GM19452 (cell line): ENCODE measurements around the gene SPIB.
A peak's percentile ranks its signal among the peaks of the same experiment; 100 is the strongest.
"Not testable (repeated sequence)": the region's sequence is repeated elsewhere in the genome, so short reads cannot be mapped to it uniquely, and the experiment has no call there.

Experiments used
- ATAC-seq: cut with Tn5 transposase; IDR thresholded peaks from one replicate; pipeline ENCODE4 v1.9.1; 2021; ENCODE audit not compliant: unreplicated experiment

SPIB gene

DNA sequence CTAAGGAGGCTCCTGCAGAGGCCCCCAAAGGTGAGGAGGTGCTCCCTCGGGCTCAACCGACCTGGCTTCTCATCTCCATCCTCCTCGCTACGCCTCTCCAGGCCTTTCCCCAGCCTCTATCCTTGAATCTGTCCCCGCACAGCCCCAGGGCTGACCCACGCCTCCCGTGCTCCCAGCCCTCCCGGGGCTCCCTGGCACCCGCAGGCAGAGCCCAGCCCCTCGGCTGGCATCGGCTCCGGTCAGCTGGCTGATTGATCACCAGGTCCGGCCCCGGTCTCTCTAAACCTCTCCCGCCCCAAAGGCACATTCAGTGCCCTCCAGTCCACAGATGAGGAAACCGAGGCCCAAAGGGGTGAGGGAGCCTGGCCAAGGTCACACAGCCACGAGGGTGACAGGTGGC is 16.5 kb downstream of the SPIB start:
- no peak for ATAC-seq

DNA sequence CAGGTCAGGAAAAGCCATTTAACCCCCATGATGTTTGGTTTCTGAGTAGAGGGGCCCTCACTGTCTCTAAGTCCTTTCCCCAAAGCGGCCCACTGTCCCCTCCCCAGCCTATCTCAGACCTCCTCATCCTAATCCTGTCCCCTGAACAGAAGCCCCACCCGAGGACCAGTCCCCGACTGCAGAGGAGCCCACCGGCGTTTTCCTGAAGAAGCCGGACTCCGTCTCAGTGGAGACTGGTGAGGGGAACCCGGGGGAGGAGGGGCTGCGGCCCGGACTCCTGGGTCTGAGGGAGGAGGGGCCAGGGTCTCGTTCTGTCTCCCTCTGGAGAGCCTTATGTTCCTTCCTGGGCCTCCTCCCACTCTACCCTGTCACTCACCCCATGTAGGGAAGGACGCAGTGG is 16.9 kb downstream of the SPIB start:
- no peak for ATAC-seq

DNA sequence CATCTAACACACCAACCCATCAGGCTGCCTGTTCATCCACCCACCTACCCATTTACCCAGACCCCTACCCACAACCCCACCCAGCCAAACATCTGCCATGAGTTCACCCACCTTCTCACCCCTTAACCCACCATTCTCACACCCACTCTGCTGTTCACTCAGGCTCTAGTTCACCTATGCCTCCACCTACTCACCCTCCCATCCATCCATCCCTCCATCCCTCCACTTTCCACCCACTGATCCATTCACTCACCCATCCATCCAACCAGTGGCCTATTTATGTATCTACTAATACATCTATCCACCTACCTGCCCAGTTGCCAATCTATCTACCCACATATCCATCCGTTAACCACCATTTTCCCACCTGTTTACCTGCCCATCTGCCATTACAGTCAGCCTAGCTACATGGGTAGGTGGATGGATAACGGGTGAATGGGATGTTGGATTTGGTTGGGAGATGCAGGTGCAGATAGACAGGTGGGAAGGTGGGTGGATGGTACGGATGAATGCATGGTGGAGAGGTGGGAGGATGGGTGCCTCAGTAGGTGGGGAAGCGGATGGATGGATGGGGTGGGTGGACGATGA is 19.2 kb downstream of the SPIB start:
- no peak for ATAC-seq

GRCh38 chr19:50439130-50439529 is 20.4 kb downstream of the SPIB start:
- ATAC-seq, result not testable (repeated sequence)

DNA sequence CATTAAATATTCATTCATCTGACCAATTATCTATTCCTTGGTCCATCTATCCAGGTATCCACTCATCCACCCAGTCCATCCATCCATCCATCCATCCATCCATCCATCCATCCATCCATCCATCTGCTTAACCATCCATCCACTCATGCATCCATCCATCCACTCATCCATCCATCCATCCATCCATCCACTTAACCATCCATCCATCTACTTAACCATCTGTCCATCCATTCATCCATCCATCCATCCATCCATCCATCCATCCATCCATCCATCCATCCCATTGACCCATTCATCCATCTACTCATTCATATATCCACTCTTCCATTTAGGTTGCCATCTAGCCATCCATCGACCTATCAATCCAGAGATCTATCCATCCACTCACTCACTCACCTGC is 25.3 kb downstream of the SPIB start:
- ATAC-seq, result no peak

DNA sequence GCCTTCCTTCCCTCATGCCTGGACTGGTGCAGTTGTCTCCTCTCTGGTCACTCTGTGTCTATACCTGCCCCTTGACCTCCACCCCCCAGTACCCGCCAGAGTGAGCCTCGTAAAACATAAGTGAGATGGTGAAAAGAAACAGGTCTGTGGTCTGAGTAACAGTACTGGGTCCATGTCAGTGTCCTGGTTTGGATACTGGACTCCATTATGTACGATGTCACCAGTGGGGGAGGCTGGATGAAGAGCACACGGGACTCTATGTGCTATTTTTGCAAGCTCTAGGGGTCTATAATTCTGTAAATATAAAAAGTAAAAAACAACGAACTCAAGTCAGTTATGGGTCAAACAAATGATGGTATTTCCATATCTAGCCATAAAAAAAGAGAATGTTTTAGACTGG is 28.3 kb downstream of the SPIB start:
- no peak for ATAC-seq

DNA sequence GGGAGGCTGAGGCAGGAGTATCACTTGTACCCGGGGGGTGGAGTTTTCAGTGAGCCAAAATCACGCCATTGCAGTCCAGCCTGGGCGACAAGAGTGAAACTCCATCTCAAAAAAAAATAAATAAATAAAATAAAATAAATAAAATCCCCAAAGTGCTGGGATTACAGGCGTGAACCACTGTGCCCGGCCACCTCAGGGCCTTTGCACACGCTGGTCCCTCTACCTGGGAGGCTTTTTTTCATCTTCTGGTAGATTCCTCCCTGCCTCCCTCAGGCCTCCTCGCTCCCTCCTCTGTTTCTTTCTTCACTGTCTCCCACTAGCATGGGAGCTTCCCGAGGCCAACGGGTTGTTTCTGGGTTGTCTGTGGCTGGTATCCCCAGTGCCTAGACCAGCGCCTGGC is 29.0 kb downstream of the SPIB start:
- no peak for ATAC-seq

- ATAC-seq, result no peak
These were observed 30.6 kb downstream of the SPIB start for GRCh38 chr19:50449236-50449899.

DNA sequence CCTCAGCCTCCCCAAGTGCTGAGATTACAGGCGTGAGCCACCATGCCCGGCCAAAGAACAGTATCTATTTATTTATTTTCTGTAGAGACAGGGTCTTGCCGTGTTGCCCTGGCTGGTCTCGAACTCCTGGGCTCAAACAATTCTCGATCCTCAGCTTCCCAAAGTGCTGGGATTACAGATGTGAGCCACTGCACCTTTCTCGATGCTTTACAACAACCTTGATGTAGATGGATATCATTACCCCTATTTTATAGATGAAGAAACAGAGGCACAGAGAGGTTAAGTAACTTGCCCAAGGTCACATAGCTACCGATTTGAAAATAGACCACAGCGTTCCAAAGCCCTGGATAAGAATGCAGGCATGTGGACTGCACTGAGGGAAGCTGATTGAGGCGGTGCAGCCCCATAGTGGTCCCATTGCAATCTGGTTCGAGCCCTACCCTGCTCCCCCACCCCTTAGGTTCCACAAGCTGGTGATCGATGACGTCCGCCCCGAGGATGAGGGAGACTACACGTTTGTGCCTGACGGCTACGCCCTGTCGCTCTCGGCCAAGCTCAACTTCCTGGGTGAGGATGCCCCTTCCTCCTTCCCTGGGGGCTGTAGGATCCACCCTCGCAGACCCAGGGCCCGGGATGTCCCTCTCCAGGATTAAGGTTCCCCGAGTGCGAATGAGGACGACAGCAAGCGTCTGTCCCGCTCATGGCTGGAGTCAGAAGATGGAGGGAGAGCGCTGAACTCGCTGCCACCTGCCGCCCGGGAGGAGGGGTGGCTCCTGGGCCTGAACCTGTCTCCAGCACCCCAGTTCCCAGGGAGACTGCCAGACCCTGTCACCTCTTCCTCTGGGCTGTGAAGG is 31.9 kb downstream of the SPIB start:
- ATAC-seq, result no peak

DNA sequence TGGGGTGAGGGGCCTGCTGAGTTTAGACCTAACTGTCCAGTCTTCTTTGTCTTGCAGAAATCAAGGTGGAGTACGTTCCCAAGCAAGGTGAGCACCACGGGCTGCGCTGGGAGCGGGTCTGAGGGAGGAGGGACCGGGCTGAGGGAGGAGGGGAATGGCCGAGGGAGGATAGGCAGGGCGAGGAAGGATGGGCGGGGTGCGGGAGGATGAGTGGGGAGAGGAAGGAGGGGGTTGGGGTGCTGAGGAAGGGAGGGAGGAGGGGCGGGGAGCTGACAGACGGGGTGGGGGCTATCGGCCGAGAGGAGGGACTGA is 32.4 kb downstream of the SPIB start:
- no peak for ATAC-seq

- no peak for ATAC-seq
These were observed 34.5 kb downstream of the SPIB start for GRCh38 chr19:50453243-50453642.

- ATAC-seq, result no peak
These were observed 37.3 kb downstream of the SPIB start for GRCh38 chr19:50455992-50456391.

DNA sequence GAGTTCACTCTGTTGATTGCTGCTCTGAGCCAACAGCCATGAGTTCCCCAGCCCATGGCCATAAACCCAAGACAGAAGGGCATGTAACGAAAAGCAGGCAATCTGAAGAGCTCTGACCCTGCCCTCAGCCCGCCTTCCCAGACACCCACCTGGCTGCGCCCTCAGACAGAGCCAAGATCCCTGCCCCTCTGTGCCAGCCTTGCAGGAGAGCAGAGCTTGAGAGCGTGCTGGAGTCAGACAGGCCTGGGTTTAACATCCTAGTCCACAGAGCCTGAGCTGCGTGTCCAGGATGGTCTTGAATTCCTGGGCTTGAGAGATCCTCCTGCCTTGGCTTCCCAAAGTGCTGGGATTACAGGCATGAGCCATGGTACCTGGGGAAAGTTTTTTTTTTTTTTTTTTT is 38.6 kb downstream of the SPIB start:
- no peak for ATAC-seq

DNA sequence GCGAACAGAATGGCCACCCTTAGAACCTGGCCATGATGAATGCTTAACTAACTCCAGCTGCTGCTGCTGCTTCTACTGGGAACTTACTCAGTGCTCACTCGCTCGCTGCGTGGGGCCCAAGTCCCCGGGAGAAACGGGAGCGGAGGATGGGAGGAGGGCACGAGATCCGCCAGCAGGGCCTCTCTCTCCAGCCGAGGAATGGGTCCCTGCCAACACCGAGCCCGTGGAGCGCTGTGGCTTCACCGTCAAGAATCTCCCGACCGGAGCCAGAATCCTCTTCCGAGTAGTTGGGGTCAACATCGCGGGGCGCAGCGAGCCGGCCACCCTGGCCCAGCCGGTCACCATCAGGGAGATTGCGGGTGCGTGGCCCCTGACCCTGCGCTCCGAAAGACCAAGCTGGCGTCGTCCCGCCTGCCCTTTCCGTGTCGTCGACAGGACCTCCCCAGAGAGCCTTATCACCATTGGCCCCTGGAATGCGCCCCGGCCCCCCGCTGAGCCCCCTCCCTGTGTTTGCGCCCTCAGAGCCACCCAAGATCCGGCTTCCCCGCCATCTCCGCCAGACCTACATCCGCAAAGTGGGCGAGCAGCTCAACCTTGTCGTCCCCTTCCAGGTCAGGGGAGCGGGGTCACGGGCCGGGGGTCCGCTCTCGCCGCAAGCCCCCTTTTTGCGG is 39.8 kb downstream of the SPIB start:
- no peak for ATAC-seq

GRCh38 chr19:50459067-50459456 is 40.3 kb downstream of the SPIB start:
- no peak for ATAC-seq

DNA sequence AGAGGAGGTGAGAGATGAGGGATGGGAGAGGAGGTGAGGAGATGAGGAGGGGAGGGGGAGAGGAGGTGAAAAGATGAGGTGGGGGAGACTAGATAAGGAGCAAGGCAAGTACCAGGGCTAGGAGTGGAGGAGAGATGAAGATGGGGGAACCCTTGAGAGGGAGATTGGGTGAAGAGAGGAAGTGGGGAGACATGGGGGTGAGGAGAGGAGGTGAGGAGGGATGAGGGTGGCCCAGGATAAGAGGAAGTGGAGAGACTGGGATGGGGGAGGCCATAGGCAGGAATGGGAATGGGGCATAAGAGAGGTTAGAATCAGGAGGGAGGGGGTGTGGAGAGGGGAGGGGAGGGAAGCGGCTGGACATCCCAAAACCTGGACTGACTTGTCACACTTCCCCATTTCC is 40.9 kb downstream of the SPIB start:
- ATAC-seq, result no peak

- ATAC-seq, result peak; percentile 71
These were observed 41.5 kb downstream of the SPIB start for GRCh38 chr19:50460161-50460765.

DNA sequence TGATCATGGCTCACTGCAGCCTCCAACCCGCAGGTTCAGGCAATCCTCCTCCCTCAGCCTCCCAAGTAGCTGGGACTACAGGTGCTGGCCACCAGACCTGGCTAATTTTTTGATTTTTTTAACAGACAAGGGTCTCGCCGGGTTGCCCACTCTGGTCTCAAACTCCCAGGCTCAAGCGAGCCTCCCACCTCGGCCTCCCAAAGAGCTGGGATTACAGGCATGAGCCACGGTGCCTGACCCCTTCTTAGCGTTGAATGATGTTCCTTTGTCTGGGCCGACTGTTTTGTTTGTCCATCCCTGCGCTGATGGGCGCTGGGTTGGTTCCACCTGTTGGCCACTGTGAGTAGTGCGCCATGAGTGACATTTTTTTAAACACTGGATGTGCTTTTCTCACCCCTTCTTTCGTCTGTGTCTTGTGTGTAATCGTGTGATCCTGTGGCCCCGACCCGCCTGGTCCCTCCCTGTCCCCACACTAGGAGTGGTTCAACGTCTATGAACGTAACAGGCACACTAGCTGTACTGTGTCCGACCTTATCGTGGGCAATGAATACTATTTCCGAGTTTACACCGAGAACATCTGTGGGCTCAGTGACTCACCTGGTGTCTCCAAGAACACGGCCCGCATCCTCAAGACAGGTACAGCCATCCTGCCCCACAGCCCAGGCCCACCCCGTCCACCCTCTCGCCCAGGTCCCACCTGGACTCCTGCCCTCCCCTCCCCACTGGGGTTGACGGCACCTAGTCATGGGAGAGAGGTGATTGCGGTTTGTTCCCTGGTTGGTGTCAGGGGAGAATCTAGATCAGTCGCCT is 42.5 kb downstream of the SPIB start:
- no peak for ATAC-seq

DNA sequence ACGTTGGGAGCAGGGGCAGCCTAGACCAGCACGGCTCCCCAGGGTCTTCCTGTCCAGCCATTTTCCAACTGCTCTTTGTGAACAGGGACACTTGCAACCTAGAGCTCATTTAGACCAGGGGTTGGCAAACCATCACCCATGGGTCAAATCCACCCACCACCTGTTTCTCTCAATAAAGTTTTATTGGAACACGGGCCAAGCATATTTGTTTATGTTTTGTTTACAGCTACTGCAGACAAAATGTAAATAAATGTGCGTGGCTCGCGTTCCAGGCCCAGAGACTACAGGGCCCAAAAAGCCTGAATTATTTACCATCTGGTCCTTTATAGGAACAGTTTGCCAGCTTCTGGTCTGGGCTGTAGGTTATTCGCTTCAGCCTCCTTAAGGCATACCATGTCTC is 44.2 kb downstream of the SPIB start:
- no peak for ATAC-seq

DNA sequence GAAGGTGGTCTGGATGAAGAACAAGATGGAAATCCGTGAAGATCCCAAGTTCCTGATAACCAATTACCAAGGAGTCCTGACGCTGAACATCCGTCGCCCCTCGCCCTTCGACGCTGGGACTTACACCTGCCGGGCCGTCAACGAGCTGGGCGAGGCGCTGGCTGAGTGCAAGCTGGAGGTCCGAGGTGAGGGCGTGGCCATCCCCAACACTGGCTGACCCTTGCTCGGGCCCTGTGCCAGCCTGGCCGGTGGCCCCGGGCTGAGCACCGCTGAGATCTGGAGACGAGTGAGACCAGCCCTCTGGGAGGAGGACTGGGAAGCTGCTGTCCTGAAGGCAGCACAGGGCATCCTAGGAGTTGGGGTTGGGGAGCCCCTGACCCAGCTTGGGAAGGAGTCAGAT is 45.6 kb downstream of the SPIB start:
- no peak for ATAC-seq

DNA sequence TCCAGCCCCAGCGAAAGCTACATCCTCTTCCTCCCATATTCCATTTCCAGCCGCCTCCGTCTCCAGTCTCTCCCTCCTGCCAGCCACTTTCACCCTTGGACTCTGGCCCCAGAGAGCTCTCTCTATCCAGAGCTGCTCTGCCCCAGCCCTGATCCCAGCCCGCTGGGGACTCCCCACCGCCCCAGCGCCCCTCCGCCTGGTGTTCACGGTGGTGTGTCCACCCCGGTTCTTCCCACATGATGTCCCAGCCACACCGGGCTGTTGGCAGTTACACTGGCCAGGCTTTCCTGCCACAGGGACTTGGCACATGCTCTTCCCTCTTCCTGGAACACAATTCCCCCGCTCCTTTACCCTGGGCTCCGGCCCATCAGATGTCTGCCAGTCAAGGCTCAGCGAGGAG is 46.3 kb downstream of the SPIB start:
- no peak for ATAC-seq
